ENCODE data around the gene TUBA3C.

The TUBA3C gene

DNA sequence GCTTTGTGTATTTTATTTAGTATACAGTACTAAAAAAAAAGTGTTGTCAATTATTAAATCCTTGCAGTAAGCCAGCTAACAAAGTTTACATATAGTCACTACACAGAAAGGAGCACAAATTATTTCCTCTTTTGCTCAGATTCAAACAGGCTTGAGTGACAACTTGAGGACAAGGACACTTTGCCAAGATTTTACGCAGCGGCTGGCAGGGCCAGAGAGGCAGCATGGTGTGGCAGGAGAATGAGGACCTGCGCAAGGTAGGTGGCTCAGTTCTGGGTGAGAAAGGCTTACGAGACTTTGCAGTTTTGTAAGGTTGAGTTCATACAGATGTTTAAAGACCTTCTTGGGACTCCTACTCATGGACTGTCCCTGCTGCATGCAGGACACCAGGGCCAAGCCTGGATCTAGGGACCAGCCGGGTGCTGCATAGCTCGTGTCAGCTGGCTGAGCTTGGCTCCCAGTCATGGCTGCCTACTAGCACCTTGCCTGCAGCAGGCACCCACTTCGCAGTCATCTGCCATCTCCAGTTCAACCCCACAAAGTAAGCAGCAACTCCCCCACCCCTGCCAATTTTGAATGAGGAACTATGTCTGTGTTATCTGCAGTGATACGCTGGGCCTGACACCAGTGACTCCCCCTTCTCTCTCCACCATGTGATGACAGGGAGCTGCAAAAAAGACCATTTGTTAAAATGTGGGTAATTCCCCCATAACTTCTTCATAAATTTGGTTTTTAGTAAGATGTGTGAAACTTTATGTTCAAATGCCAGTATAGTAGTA lies 3.7 kb upstream of the TUBA3C start:
- H3K27me3 ChIP-seq (ENCODE audit: control insufficient read depth, insufficient read depth, low read length), result no peaks in the 10 kb centered on the region
- no peak overlapping the region for H3K9ac ChIP-seq
- H3K4me1 ChIP-seq, result no peaks in the 10 kb centered on the region
- no peak overlapping the region for H3K4me2 ChIP-seq (ENCODE audit: low read length)
- H3K4me3 ChIP-seq (ENCODE audit: low read depth, low read length), result no peak overlapping the region
- H2AFZ ChIP-seq, result no peak overlapping the region
- TF ChIP-seq, protein P1, sequence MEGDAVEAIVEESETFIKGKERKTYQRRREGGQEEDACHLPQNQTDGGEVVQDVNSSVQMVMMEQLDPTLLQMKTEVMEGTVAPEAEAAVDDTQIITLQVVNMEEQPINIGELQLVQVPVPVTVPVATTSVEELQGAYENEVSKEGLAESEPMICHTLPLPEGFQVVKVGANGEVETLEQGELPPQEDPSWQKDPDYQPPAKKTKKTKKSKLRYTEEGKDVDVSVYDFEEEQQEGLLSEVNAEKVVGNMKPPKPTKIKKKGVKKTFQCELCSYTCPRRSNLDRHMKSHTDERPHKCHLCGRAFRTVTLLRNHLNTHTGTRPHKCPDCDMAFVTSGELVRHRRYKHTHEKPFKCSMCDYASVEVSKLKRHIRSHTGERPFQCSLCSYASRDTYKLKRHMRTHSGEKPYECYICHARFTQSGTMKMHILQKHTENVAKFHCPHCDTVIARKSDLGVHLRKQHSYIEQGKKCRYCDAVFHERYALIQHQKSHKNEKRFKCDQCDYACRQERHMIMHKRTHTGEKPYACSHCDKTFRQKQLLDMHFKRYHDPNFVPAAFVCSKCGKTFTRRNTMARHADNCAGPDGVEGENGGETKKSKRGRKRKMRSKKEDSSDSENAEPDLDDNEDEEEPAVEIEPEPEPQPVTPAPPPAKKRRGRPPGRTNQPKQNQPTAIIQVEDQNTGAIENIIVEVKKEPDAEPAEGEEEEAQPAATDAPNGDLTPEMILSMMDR (IDR thresholded peaks at IDR 0.05), result no peak
- no peak overlapping the region for H3K27ac ChIP-seq
- no peaks in the 10 kb centered on the region for H3K9me3 ChIP-seq (ENCODE audit: control insufficient read depth, low read length)
- H3K79me2 ChIP-seq, result no peaks in the 10 kb centered on the region
- no peaks in the 10 kb centered on the region for H3K36me3 ChIP-seq (ENCODE audit: control insufficient read depth, insufficient read depth, low read length)

DNA sequence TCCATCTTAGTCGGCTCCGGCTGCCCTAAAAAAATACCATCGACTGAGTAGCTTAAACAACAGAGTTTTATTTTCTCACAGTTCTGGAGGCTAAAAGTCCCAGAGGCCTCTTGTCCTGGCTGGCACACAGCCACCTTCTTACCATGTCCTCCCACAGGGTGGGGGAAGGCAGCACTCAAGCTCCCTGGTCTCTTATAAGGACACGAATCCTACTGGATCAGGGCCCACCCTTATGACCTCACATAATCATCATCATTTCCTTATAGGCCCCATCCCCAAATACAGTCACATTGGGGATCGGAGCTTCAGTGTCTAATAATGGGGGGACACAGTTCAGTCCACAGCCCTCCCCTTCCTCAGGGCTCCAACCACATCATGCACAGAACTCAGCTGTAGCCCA lies 2.6 kb upstream of the TUBA3C start:
- TF ChIP-seq, protein P1 (IDR thresholded peaks at IDR 0.05), result no peak
- H3K27ac ChIP-seq, result no peak overlapping the region
- no peaks in the 10 kb centered on the region for H3K27me3 ChIP-seq (ENCODE audit: control insufficient read depth, insufficient read depth, low read length)
- no peak overlapping the region for H3K4me2 ChIP-seq (ENCODE audit: low read length)
- H3K79me2 ChIP-seq, result no peaks in the 10 kb centered on the region
- no peaks in the 10 kb centered on the region for H3K36me3 ChIP-seq (ENCODE audit: control insufficient read depth, insufficient read depth, low read length)
- no peak overlapping the region for H3K9ac ChIP-seq
- H3K9me3 ChIP-seq (ENCODE audit: control insufficient read depth, low read length), result no peaks in the 10 kb centered on the region
- no peak overlapping the region for H2AFZ ChIP-seq
- H3K4me3 ChIP-seq (ENCODE audit: low read depth, low read length), result no peak overlapping the region
- no peaks in the 10 kb centered on the region for H3K4me1 ChIP-seq

DNA sequence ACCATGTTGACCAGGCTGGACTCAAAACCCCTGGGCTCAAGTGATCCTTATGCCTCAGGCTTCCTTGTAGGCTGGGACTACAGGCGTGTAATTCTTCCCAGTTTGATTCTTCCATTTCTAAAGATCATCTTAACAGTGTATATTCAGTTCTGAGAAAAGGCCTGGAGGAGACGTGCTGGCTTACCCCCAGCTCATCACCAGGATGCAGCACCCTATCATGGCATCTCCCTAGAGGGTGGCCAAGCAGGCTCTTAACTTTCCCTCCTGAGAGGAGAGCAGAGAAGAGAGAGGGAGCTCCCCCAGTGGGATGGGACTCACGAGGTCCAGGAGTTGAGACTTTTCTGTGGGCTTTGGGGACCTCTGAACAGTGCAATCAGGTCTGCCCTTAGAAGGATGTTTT lies 2.1 kb upstream of the TUBA3C start:
- no peaks in the 10 kb centered on the region for H3K27me3 ChIP-seq (ENCODE audit: control insufficient read depth, insufficient read depth, low read length)
- no peak overlapping the region for H3K9ac ChIP-seq
- TF ChIP-seq, protein P1 (IDR thresholded peaks at IDR 0.05), result no peak
- no peak overlapping the region for H3K4me2 ChIP-seq (ENCODE audit: low read length)
- H3K27ac ChIP-seq, result no peak overlapping the region
- H2AFZ ChIP-seq, result no peak overlapping the region
- H3K4me1 ChIP-seq, result no peaks in the 10 kb centered on the region
- H3K36me3 ChIP-seq (ENCODE audit: control insufficient read depth, insufficient read depth, low read length), result no peaks in the 10 kb centered on the region
- H3K9me3 ChIP-seq (ENCODE audit: control insufficient read depth, low read length), result no peaks in the 10 kb centered on the region
- no peak overlapping the region for H3K4me3 ChIP-seq (ENCODE audit: low read depth, low read length)
- H3K79me2 ChIP-seq, result no peaks in the 10 kb centered on the region

GRCh38 chr13:19182536-19182935 lies 912 bp upstream of the TUBA3C start:
- TF ChIP-seq, protein P1 (IDR thresholded peaks at IDR 0.05), result no peak
- Histone ChIP-seq H3K4me2 (ENCODE audit: low read length) (no peak overlapping the region), H3K79me2 (no peaks in the 10 kb centered on the region), H3K36me3 (ENCODE audit: control insufficient read depth, insufficient read depth, low read length) (no peaks in the 10 kb centered on the region), H3K9me3 (ENCODE audit: control insufficient read depth, low read length) (no peaks in the 10 kb centered on the region), H3K27ac (no peak overlapping the region), H3K4me3 (ENCODE audit: low read depth, low read length) (no peak overlapping the region), H2AFZ (no peak overlapping the region), H3K9ac (no peak overlapping the region), H3K27me3 (ENCODE audit: control insufficient read depth, insufficient read depth, low read length) (no peaks in the 10 kb centered on the region), H3K4me1 (no peaks in the 10 kb centered on the region)
